ENCODE data around the gene CSMD2.

Gene CSMD2

GRCh38 chr1:34101151-34101550 lies 63.9 kb downstream of the CSMD2 start:
- TF ChIP-seq ZBTB7A (IDR thresholded peaks at IDR 0.05; ENCODE audit: low read depth), result no peak
- no peak for TF ChIP-seq EGR1 (IDR thresholded peaks at IDR 0.05)
- no peak for TF ChIP-seq CEBPB (IDR thresholded peaks at IDR 0.05)
- no peak for TF ChIP-seq MAX (IDR thresholded peaks at IDR 0.05)
- TF ChIP-seq CREB1 (IDR thresholded peaks at IDR 0.05; ENCODE audit: low read depth), result no peak
- TF ChIP-seq RAD21 (IDR thresholded peaks at IDR 0.05; ENCODE audit: low read depth), result no peak
- no peak for TF ChIP-seq NFIC (IDR thresholded peaks at IDR 0.05)
- TF ChIP-seq USF1 (IDR thresholded peaks at IDR 0.05), result no peak

GRCh38 chr1:34100332-34100731 lies 64.7 kb downstream of the CSMD2 start:
- TF ChIP-seq TEAD4 (IDR thresholded peaks at IDR 0.05) (no peak), ZBTB7A (IDR thresholded peaks at IDR 0.05; ENCODE audit: low read depth) (no peak), NFIC (IDR thresholded peaks at IDR 0.05) (no peak), CREB1 (IDR thresholded peaks at IDR 0.05; ENCODE audit: low read depth) (no peak), RAD21 (IDR thresholded peaks at IDR 0.05; ENCODE audit: low read depth) (no peak), FOXM1 (IDR thresholded peaks at IDR 0.05; ENCODE audit: borderline replicate concordance, low read depth) (no peak), EGR1 (IDR thresholded peaks at IDR 0.05) (no peak), TCF12 (IDR thresholded peaks at IDR 0.05; ENCODE audit: low read depth) (no peak), USF1 (IDR thresholded peaks at IDR 0.05) (no peak), CEBPB (IDR thresholded peaks at IDR 0.05) (no peak)

GRCh38 chr1:34089731-34090130 lies 75.3 kb downstream of the CSMD2 start:
- TF ChIP-seq ZBTB7A (IDR thresholded peaks at IDR 0.05; ENCODE audit: low read depth) (no peak), NFIC (IDR thresholded peaks at IDR 0.05) (no peak), CEBPB (IDR thresholded peaks at IDR 0.05) (no peak), USF1 (IDR thresholded peaks at IDR 0.05) (no peak), EP300 (IDR thresholded peaks at IDR 0.05; ENCODE audit: borderline replicate concordance) (no peak), TEAD4 (IDR thresholded peaks at IDR 0.05) (no peak), YY1 (IDR thresholded peaks at IDR 0.05; ENCODE audit: low read depth) (no peak), TCF12 (IDR thresholded peaks at IDR 0.05; ENCODE audit: low read depth) (no peak)

- TF ChIP-seq USF1 (IDR thresholded peaks at IDR 0.05) (no peak), CREB1 (IDR thresholded peaks at IDR 0.05; ENCODE audit: low read depth) (no peak), EGR1 (IDR thresholded peaks at IDR 0.05) (no peak), EP300 (IDR thresholded peaks at IDR 0.05; ENCODE audit: borderline replicate concordance) (no peak), NFIC (IDR thresholded peaks at IDR 0.05) (no peak), MAX (IDR thresholded peaks at IDR 0.05) (no peak), YY1 (IDR thresholded peaks at IDR 0.05; ENCODE audit: low read depth) (no peak), TAF1 (IDR thresholded peaks at IDR 0.05; ENCODE audit: low read depth) (no peak), FOXM1 (IDR thresholded peaks at IDR 0.05; ENCODE audit: borderline replicate concordance, low read depth) (no peak), ZBTB7A (IDR thresholded peaks at IDR 0.05; ENCODE audit: low read depth) (no peak), TCF12 (IDR thresholded peaks at IDR 0.05; ENCODE audit: low read depth) (no peak), CEBPB (IDR thresholded peaks at IDR 0.05) (no peak), TEAD4 (IDR thresholded peaks at IDR 0.05) (no peak), RAD21 (IDR thresholded peaks at IDR 0.05; ENCODE audit: low read depth) (no peak)
- TF ChIP-seq, protein P1, sequence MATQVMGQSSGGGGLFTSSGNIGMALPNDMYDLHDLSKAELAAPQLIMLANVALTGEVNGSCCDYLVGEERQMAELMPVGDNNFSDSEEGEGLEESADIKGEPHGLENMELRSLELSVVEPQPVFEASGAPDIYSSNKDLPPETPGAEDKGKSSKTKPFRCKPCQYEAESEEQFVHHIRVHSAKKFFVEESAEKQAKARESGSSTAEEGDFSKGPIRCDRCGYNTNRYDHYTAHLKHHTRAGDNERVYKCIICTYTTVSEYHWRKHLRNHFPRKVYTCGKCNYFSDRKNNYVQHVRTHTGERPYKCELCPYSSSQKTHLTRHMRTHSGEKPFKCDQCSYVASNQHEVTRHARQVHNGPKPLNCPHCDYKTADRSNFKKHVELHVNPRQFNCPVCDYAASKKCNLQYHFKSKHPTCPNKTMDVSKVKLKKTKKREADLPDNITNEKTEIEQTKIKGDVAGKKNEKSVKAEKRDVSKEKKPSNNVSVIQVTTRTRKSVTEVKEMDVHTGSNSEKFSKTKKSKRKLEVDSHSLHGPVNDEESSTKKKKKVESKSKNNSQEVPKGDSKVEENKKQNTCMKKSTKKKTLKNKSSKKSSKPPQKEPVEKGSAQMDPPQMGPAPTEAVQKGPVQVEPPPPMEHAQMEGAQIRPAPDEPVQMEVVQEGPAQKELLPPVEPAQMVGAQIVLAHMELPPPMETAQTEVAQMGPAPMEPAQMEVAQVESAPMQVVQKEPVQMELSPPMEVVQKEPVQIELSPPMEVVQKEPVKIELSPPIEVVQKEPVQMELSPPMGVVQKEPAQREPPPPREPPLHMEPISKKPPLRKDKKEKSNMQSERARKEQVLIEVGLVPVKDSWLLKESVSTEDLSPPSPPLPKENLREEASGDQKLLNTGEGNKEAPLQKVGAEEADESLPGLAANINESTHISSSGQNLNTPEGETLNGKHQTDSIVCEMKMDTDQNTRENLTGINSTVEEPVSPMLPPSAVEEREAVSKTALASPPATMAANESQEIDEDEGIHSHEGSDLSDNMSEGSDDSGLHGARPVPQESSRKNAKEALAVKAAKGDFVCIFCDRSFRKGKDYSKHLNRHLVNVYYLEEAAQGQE (IDR thresholded peaks at IDR 0.05; ENCODE audit: low read depth), result no peak
Measured at GRCh38 chr1:34087986-34088385, 77.0 kb downstream of the CSMD2 start.

- TF ChIP-seq TAF1 (IDR thresholded peaks at IDR 0.05; ENCODE audit: low read depth) (no peak), TEAD4 (IDR thresholded peaks at IDR 0.05) (no peak), NFIC (IDR thresholded peaks at IDR 0.05) (no peak), ZBTB7A (IDR thresholded peaks at IDR 0.05; ENCODE audit: low read depth) (no peak), USF1 (IDR thresholded peaks at IDR 0.05) (no peak), CREB1 (IDR thresholded peaks at IDR 0.05; ENCODE audit: low read depth) (no peak), CEBPB (IDR thresholded peaks at IDR 0.05) (no peak), YY1 (IDR thresholded peaks at IDR 0.05; ENCODE audit: low read depth) (no peak), EP300 (IDR thresholded peaks at IDR 0.05; ENCODE audit: borderline replicate concordance) (no peak), FOXM1 (IDR thresholded peaks at IDR 0.05; ENCODE audit: borderline replicate concordance, low read depth) (no peak), MAX (IDR thresholded peaks at IDR 0.05) (no peak), TCF12 (IDR thresholded peaks at IDR 0.05; ENCODE audit: low read depth) (no peak), EGR1 (IDR thresholded peaks at IDR 0.05) (no peak), RAD21 (IDR thresholded peaks at IDR 0.05; ENCODE audit: low read depth) (no peak)
- TF ChIP-seq, protein P1 (IDR thresholded peaks at IDR 0.05; ENCODE audit: low read depth), result no peak
Measured at GRCh38 chr1:34086561-34086960, 78.5 kb downstream of the CSMD2 start.
